Measurements from ENCODE around the gene ATP10A. TPM values are rescaled to one million over a fixed set of nuclear protein-coding genes. Genes with fewer than 3 reads are reported as not detected.
"Not testable (repeated sequence)": the region's sequence is repeated elsewhere in the genome, so short reads cannot be mapped to it uniquely, and the experiment has no call there.

Gene ATP10A
- total RNA-seq, 1 donor = 1.3 TPM

GRCh38 chr15:25641361-25641760, 221.8 kb downstream of the ATP10A start:
- no peak overlapping the region for H3K4me3 ChIP-seq (ENCODE audit: low read depth, low read length)
- no peak for DNase-seq (ENCODE audit: low read depth)
- TF ChIP-seq CTCF (IDR thresholded peaks at IDR 0.05; ENCODE audit: insufficient read depth, low read depth, low read length) = no peak

DNA sequence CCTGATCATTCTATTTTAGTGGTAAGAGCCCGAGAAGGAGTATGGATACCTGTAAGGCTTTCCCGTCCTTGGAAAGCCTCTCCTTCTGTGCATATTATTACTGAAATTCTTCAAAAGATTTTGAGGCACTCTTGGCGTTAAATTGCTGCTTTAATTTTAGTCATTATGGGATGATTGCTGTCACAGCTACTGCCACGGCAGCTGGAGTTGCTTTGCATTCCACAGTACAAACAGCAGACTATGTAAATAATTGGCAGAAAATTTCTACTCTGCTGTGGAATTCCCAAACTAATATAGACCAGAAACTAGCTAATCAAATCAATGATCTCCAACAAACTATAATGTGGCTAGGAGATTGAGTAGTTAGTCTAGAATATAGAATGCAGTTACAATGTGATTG, 222.2 kb downstream of the ATP10A start:
- not testable (repeated sequence) for DNase-seq (ENCODE audit: low read depth); H3K4me3 ChIP-seq (ENCODE audit: low read depth, low read length)

- H3K4me3 ChIP-seq (ENCODE audit: low read depth, low read length) = no peak overlapping the region
- DNase-seq (ENCODE audit: low read depth) = no peak
- TF ChIP-seq CTCF (IDR thresholded peaks at IDR 0.05; ENCODE audit: insufficient read depth, low read depth, low read length) = no peak
These were observed 222.7 kb downstream of the ATP10A start for GRCh38 chr15:25640381-25640780.

DNA sequence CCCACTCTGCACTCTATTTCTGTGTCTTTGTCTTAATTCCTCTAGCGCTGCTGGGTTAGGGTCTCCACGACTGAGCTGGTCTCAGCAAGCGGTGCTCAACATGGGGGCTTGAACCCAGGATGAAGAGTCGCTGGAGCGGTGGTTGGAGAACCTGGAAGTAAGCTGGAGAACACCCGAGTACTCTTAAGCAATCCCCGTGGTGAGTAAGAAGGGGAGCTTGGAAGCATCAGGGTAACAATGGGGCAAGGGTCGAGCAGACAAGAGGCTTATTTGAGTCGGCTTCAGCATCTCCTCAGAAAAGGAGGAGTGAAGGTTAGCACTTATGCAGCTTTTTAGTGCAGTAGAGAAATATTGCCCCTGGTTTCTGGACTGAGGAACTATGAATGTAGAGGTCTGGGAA, 226.6 kb downstream of the ATP10A start:
- H3K4me3 ChIP-seq (ENCODE audit: low read depth, low read length); DNase-seq (ENCODE audit: low read depth): not testable (repeated sequence)

DNA sequence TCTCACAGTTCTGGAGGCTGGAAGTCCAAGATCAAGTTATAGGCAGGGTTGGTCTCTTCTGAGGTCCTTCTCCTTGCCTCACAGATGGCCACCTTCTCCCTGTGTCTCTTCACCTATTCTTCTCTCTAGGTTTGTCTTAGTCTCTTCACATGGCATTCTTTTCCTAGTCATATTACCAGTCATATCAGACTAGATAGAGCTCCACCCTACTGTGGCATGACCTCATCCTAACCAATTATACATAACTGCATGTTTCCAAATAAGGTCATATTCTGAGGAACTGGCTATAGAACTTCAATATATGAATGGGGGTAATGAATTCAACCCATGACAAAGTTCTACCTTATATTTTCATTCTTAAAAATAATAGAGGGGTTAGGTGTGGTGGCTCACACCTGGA, 227.9 kb downstream of the ATP10A start:
- no peak for TF ChIP-seq CTCF (IDR thresholded peaks at IDR 0.05; ENCODE audit: insufficient read depth, low read depth, low read length)
- H3K4me3 ChIP-seq (ENCODE audit: low read depth, low read length) = no peak overlapping the region
- DNase-seq (ENCODE audit: low read depth) = no peak

- no peak for DNase-seq (ENCODE audit: low read depth)
- H3K4me3 ChIP-seq (ENCODE audit: low read depth, low read length) = no peak overlapping the region
- TF ChIP-seq CTCF (IDR thresholded peaks at IDR 0.05; ENCODE audit: insufficient read depth, low read depth, low read length) = no peak
These were observed 229.3 kb downstream of the ATP10A start for GRCh38 chr15:25633862-25634261.

GRCh38 chr15:25631971-25632370, 231.2 kb downstream of the ATP10A start:
- no peak overlapping the region for H3K4me3 ChIP-seq (ENCODE audit: low read depth, low read length)
- no peak for DNase-seq (ENCODE audit: low read depth)
- TF ChIP-seq CTCF (IDR thresholded peaks at IDR 0.05; ENCODE audit: insufficient read depth, low read depth, low read length) = no peak

Small RNAs within 50 kb of the gene (small RNA-seq; reads per million reads assigned to genes)
- gene MIR4715 = not detected
- gene RNA5SP390 = not detected

All from fibroblast of villous mesenchyme (primary cell).